Neural cell (in vitro differentiated cells): ENCODE data around the gene DYDC1. TPM values are rescaled to one million over a fixed set of nuclear protein-coding genes. Genes with fewer than 3 reads are reported as not detected.

Experiments
- H2AFZ ChIP-seq: fragments of 200-600, 300-800 bp; sonication (generic), shearing (Covaris generic); 2 replicates; pipeline ENCODE4 v1.6.0; 2014; ENCODE audit warnings: low read depth, mild to moderate bottlenecking, antibody characterized with exemption, low read length, moderate library complexity
- H3F3A ChIP-seq: fragments of 200-600 bp; shearing (Covaris generic); 2 replicates; pipeline ENCODE4 v1.6.1; 2016; ENCODE audit warnings: mild to moderate bottlenecking, moderate library complexity, mixed read lengths, antibody characterized with exemption, low read length; ENCODE audit not compliant: insufficient read depth, poor library complexity, severe bottlenecking
- H3K27ac ChIP-seq: fragments of 200-600, 300-800 bp; sonication (generic), shearing (Covaris generic); 2 replicates; pipeline ENCODE4 v1.5.1; 2014; ENCODE audit warnings: mild to moderate bottlenecking, low read length, moderate library complexity
- H3K27me3 ChIP-seq: fragments of 300-800, 200-600 bp; sonication (generic), shearing (Covaris generic); 2 replicates; pipeline ENCODE4 v1.6.0; 2014; ENCODE audit warnings: mild to moderate bottlenecking, low read depth, low read length, moderate library complexity; ENCODE audit not compliant: insufficient read depth
- H3K36me3 ChIP-seq: fragments of 300-800, 200-600 bp; sonication (generic), shearing (Covaris generic); 2 replicates; pipeline ENCODE4 v1.5.1; 2014; ENCODE audit warnings: mild to moderate bottlenecking, antibody characterized with exemption, low read length, moderate library complexity; ENCODE audit not compliant: insufficient read depth
- H3K4me2 ChIP-seq: fragments of 300-800, 200-600 bp; sonication (generic), shearing (Covaris generic); 2 replicates; pipeline ENCODE4 v1.6.0; 2014; ENCODE audit warnings: mild to moderate bottlenecking, low read length
- H3K4me3 ChIP-seq: fragments of 300-800, 200-600 bp; sonication (generic), shearing (Covaris generic); 2 replicates; pipeline ENCODE4 v1.5.1; 2014; ENCODE audit warnings: mild to moderate bottlenecking, low read length, moderate library complexity
- H3K79me2 ChIP-seq: fragments of 200-600 bp; shearing (Covaris generic); replicated peaks from 2 replicates; pipeline ENCODE4 v1.6.0; 2014; ENCODE audit warnings: mild to moderate bottlenecking, low read length, moderate library complexity; ENCODE audit not compliant: insufficient read depth
- H3K9ac ChIP-seq: fragments of 300-800, 200-600 bp; sonication (generic), shearing (Covaris generic); 2 replicates; pipeline ENCODE4 v1.6.1; 2016; ENCODE audit warnings: mild to moderate bottlenecking, low read length, mixed read lengths
- H3K9me2 ChIP-seq: fragments of 200-600 bp; shearing (Covaris generic); 2 replicates; pipeline ENCODE4 v1.6.1; 2016; ENCODE audit warnings: mild to moderate bottlenecking, low read length, mixed read lengths; ENCODE audit not compliant: insufficient read depth
- H3K9me3 ChIP-seq: fragments of 200-600, 300-800 bp; sonication (generic), shearing (Covaris generic); 2 replicates; pipeline ENCODE4 v1.6.1; 2016; ENCODE audit warnings: mild to moderate bottlenecking, mixed run types, low read length, moderate library complexity, mixed read lengths
- H4K20me1 ChIP-seq: fragments of 200-600 bp; shearing (Covaris generic); 2 replicates; pipeline ENCODE4 v1.6.1; 2016; ENCODE audit warnings: mild to moderate bottlenecking, mixed run types; ENCODE audit not compliant: insufficient read depth
- EP300 ChIP-seq: fragments of 450-650 bp; conservative IDR thresholded peaks from 2 replicates; pipeline ENCODE4 v1.6.1; 2014; ENCODE audit warnings: antibody characterized with exemption, mild to moderate bottlenecking, moderate library complexity; ENCODE audit not compliant: poor library complexity, severe bottlenecking
- EZH2 ChIP-seq: fragments of 200-600, 300-800 bp; shearing (Covaris generic), sonication (generic); IDR thresholded peaks from 2 replicates; pipeline ENCODE4 v1.6.1; 2014; ENCODE audit warnings: antibody characterized with exemption, low read length, borderline replicate concordance, mild to moderate bottlenecking; ENCODE audit not compliant: insufficient read depth, poor library complexity, severe bottlenecking
- MXI1 ChIP-seq: fragments of 450-650 bp; conservative IDR thresholded peaks from 2 replicates; pipeline ENCODE4 v1.6.1; 2014; ENCODE audit warnings: antibody characterized with exemption, mild to moderate bottlenecking; ENCODE audit not compliant: poor library complexity, severe bottlenecking
- POLR2AphosphoS5 ChIP-seq: IDR thresholded peaks from 2 replicates; pipeline ENCODE4 v1.6.1; 2012
- RAD21 ChIP-seq: fragments of 450-650 bp; conservative IDR thresholded peaks from 2 replicates; pipeline ENCODE4 v1.6.1; 2014; ENCODE audit warnings: antibody characterized with exemption, mild to moderate bottlenecking, moderate library complexity
- REST ChIP-seq: IDR thresholded peaks from 2 replicates; pipeline ENCODE4 v1.6.1; 2012; ENCODE audit warnings: borderline replicate concordance
- SMC3 ChIP-seq: fragments of 450-650 bp; conservative IDR thresholded peaks from 2 replicates; pipeline ENCODE4 v1.6.1; 2014; ENCODE audit warnings: antibody characterized with exemption, mild to moderate bottlenecking, moderate library complexity; ENCODE audit not compliant: poor library complexity
- TAF1 ChIP-seq: IDR thresholded peaks from 2 replicates; pipeline ENCODE4 v1.6.1; 2012; ENCODE audit warnings: low read depth
- polyA plus RNA-seq: library from polyadenylated mRNA; depleted of rRNA; stranded (reverse); fragments of >200 nt; gene quantifications from 2 replicates; pipeline ENCODE4 v1.2.3, GENCODE V29; 2014
- TF ChIP-seq, protein P1 (sequence below): fragments of 450-650 bp; IDR thresholded peaks from 2 replicates; pipeline ENCODE4 v1.5.1; 2014; ENCODE audit warnings: antibody characterized with exemption, mild to moderate bottlenecking, moderate library complexity; ENCODE audit not compliant: poor library complexity, severe bottlenecking

DYDC1 gene
- polyA plus RNA-seq, 1 donor from 2014 or later: not detected

GRCh38 chr10:80322158-80322557 lies 34.4 kb downstream of the DYDC1 start:
- H3K9me2 ChIP-seq: no peaks in the 10 kb centered on the region
- H3K36me3 ChIP-seq: no peaks in the 10 kb centered on the region
- TF ChIP-seq EZH2: no peak
- TF ChIP-seq MXI1: no peak
- TF ChIP-seq, protein P1, sequence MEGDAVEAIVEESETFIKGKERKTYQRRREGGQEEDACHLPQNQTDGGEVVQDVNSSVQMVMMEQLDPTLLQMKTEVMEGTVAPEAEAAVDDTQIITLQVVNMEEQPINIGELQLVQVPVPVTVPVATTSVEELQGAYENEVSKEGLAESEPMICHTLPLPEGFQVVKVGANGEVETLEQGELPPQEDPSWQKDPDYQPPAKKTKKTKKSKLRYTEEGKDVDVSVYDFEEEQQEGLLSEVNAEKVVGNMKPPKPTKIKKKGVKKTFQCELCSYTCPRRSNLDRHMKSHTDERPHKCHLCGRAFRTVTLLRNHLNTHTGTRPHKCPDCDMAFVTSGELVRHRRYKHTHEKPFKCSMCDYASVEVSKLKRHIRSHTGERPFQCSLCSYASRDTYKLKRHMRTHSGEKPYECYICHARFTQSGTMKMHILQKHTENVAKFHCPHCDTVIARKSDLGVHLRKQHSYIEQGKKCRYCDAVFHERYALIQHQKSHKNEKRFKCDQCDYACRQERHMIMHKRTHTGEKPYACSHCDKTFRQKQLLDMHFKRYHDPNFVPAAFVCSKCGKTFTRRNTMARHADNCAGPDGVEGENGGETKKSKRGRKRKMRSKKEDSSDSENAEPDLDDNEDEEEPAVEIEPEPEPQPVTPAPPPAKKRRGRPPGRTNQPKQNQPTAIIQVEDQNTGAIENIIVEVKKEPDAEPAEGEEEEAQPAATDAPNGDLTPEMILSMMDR: no peak
- TF ChIP-seq POLR2AphosphoS5: no peak
- no peak for TF ChIP-seq SMC3
- no peak for TF ChIP-seq TAF1
- no peak for TF ChIP-seq RAD21
- no peak for TF ChIP-seq EP300
- TF ChIP-seq REST: no peak
- no peak overlapping the region for H3K4me3 ChIP-seq
- H3K4me2 ChIP-seq: no peak overlapping the region
- no peaks in the 10 kb centered on the region for H3K27me3 ChIP-seq
- H3F3A ChIP-seq: no peaks in the 10 kb centered on the region
- H3K9ac ChIP-seq: no peak overlapping the region
- no peaks in the 10 kb centered on the region for H3K9me3 ChIP-seq
- H2AFZ ChIP-seq: no peak overlapping the region
- no peaks in the 10 kb centered on the region for H3K79me2 ChIP-seq
- no peaks in the 10 kb centered on the region for H4K20me1 ChIP-seq
- no peak overlapping the region for H3K27ac ChIP-seq

DNA sequence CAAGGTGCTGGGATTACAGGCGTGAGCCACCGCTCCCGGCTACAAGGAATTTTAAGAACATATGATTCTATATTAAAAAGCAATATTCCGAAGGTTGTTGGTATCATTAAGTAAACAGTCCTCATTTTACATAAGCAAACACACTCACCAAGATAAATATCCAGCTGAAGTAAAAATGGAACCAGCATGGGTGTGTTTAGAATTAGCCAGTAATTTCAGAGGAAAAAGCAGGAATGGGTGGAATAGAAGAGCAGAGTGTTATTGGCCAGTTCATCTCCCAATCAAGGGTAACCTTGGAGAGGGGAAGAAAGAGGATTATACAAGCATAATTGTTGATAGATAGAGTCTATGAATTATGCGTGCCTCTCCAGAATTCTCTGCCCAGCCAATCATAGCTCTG lies 35.4 kb downstream of the DYDC1 start:
- Histone ChIP-seq H3K36me3 (no peaks in the 10 kb centered on the region), H3K27ac (no peak overlapping the region), H3K27me3 (no peaks in the 10 kb centered on the region), H3K4me2 (no peak overlapping the region), H3K9me3 (no peaks in the 10 kb centered on the region), H3K4me3 (no peak overlapping the region), H4K20me1 (no peaks in the 10 kb centered on the region), H3K9me2 (no peaks in the 10 kb centered on the region), H3K79me2 (no peaks in the 10 kb centered on the region), H2AFZ (no peak overlapping the region), H3K9ac (no peak overlapping the region), H3F3A (no peaks in the 10 kb centered on the region)
- TF ChIP-seq REST: no peak
- TF ChIP-seq TAF1: no peak
- TF ChIP-seq, protein P1: no peak
- no peak for TF ChIP-seq EP300
- no peak for TF ChIP-seq POLR2AphosphoS5
- TF ChIP-seq RAD21: no peak
- no peak for TF ChIP-seq MXI1
- TF ChIP-seq SMC3: no peak
- TF ChIP-seq EZH2: no peak
